GM21737 (cell line): Measurements from ENCODE around the gene MCF2L2.
"Not testable (repeated sequence)": the region's sequence is repeated elsewhere in the genome, so short reads cannot be mapped to it uniquely, and the experiment has no call there.

ENCODE experiments used
- ATAC-seq: cut with Tn5 transposase; IDR thresholded peaks from one replicate; pipeline ENCODE4 v1.9.1; 2021; ENCODE audit warnings: mild to moderate bottlenecking, moderate library complexity; ENCODE audit not compliant: unreplicated experiment

MCF2L2 gene

DNA sequence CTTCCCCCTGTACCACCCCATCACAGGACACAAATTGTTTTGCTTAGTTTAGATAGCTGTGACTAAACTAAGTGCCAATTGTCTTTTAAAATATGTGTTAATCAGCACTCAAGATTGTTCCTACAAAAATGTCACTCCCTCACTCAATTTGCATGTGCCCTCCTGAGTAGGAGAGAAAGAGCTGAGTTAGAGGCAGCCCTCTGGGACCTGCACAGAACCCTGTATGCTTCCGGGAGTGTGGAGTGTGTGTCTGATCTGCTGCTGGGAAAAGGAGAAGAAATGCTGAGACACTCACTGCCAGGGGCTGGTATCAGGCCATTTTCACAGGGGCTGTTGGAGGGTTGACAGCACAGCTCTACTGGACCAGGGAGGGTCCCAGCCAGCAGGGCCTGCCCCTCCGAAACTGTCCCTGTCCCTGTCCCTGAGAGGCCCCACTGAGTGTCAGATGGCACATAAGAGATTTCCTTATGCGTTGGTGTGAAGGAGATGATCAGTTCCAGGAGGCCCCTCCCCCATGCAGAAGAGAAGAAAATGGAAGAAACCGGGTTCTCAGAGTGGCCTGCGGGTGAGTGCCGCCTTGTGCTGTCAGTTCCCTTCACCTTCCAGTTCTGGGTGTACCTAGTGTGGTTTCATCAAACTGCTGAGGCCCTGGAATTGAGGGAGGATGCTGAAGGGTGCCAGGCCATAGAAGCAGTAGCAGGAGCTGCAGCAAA, 179.3 kb downstream of the MCF2L2 start:
- no peak for ATAC-seq

DNA sequence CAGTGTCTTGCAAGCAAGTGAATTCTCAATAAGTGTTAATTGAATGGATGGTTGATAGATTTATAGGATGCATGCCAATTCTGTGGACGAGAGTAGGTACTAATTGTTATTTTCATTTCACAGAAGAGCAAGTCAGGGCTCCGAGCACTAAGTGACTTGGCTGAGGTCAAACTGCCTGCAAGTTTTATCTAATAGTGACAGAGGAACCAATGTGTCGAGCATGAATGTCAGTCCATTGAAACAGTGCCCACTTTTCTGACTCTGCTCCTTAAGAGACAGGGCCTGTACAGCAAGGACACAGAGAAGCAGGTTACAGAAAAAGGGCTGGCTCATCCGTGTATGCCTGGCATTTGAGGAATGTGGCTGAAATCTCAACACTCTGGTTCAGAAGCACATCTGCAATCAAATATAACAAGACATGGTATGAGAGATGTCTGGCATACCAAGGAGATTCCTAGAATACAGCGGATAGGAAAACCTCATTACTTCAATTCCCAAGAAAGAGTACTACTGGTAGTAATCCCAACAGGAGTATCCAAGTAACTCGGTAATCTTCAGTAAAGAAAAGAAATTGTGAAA, 181.3 kb downstream of the MCF2L2 start:
- ATAC-seq = no peak

DNA sequence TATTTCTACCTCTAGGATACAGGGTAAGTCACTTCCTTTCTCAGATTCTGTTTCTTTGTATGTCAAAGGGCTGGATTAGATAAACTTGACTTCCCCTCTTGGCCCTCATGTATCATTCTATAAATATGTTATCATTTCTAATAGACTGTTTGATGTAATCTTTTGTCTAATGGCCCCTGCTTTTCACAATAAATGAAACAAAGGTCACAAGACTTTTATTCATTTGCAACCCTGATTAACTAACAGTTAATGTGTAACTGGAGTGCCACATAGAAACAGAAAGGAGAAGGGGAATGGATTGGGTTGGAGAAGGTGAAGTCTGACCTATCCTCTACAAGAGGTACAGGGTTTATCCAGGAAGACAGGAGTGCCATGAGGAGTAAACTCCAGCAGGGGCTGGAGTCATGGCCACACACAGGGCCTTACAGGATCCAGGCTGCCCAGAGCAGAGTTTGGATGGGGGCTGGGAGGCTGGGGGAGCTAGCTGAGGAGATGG, 183.4 kb downstream of the MCF2L2 start:
- ATAC-seq = no peak

DNA sequence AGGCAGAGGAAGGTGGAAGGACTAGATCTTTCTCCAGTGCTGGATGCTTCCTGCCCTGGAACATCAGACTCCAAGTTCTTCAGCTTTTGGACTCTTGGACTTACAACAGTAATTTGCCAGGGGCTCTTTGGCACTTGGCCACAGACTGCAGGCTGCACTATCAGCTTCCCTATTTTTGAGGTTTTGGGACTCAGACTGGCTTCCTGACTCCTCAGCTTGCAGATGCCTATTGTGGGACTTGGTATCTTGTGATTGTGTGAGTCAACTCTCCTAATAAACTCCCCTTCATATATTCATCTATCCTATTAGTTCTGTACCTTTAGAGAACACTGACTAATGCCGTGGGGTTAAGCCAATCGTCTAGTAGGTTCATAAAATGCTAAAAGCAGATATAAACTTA, 184.2 kb downstream of the MCF2L2 start:
- ATAC-seq = no peak

DNA sequence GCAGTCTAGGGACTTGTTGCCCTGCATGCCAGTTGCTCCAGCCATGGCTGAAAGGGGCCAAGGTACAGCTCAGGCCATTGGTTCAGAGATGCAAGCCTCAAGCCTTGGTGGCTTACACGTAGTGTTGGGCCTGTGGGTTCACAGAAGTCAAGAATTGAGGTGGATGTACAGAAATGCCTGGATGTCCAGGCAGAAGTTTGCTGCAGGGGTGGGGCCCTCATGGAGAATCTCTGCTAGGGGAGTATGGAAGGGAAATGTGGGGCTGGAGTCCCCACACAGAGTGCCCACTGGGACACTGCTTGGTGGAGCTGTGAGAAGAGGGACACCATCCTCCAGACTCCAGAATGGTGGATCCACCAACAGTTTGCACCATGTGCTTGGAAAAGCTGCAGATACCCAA, 186.0 kb downstream of the MCF2L2 start:
- ATAC-seq = no peak

DNA sequence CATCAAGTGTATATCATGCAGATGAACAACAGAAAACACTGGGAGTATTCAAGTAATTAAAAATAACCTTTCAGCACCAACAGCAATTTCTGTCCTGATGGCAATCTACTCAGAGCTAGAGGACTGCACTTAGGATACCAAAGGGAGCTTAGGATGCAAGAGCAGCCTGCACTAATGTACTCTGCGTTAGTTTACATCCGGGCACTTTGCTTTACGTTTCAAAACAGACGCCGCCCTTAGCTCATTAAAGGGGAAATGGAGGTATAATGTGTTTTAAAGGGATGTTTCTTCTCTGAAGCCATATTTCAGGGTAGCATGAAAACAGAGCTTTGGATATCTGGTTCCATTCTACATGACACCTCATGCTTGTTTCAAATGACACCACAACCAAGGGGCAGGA, 189.4 kb downstream of the MCF2L2 start:
- ATAC-seq = no peak

DNA sequence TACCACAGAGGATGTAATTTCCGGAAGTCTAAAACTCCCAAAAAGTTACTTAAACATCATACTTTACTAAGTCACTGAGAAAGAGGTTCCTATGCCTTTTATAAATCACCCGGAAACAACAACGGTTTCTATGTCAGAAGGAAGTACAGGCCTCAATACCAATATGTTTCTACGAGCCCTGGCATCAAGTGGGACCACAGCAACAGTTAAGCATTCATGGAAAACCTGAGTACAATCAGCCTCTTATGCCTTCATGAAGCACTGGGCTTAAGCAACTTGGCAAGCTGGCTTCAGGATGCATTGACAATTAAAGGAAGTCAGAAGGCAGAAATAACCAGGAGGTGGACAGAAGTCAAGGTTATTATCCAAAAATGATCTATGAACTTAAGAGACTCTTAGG, 194.5 kb downstream of the MCF2L2 start:
- no peak for ATAC-seq

DNA sequence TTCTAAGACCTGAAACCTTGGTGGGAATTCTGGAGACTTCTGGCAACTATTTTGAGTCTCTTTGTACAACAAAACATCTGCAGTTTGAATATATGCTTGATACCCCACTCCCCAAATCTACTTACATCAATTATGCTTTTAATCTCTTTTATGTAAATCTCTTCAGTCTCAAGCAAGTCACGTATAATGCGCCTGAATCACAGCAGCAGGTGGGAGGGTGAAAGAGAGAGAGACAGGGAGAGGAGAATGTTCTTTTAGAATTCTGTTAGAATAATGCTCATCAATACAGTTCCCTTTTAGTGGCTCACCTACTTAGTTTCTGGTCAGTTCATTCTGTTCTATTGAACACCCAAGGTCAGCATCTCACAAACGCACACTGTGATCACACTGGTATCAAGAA, 197.6 kb downstream of the MCF2L2 start:
- no peak for ATAC-seq

DNA sequence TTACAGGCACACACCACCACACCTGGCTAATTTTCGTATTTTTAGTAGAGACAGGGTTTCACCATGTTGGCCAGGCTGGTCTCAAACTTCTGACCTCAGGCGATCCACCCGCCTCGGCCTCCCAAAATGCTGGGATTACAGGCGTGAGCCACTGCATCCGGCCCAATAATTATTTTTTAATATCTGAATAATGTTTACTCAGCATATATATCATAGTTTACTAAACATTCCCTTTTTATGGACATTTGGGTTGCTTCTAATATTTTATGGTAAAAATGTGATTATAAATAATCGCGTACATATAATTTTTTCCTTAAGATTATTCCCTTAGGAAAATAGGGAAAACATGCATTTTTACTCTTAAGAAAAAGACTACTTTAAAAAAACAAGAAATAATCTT, 198.2 kb downstream of the MCF2L2 start:
- not testable (repeated sequence) for ATAC-seq

DNA sequence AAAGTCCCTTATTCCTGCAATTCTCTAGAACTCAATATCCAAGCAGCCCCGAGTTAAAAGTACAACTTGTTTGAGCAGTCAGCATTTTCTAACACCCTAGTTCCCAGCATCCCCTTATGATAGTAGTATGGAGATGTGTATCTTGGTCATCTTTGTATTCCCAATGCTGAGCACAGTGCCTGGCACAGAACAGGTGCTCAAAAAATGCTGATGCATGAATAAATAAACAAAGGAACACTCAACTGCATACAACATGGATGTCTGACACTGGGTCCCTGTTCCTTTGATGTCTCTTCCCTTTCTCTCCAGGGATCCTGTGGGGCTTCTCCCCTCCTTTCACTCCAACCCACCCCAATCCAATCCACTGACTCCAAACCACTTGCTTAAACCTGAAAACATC, 199.2 kb downstream of the MCF2L2 start:
- no peak for ATAC-seq

DNA sequence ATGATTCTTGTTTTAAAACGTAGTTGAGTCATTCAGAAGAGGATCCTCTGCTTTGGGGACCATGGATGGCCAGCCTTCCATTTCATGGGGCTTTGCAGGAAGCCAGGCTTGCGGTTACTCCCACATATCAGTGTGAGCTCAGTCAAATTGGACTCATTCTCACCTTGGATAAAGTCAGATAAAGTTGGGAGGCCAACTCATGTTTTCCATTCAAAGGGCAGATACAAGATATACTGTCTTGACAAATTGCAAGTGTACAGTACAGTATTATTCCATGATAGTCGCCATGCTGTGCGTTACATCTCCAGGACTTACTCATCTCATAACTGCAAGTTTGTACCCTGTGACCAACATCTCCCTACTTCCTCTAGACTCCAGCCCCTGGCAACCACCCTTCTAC, 200.8 kb downstream of the MCF2L2 start:
- no peak for ATAC-seq

DNA sequence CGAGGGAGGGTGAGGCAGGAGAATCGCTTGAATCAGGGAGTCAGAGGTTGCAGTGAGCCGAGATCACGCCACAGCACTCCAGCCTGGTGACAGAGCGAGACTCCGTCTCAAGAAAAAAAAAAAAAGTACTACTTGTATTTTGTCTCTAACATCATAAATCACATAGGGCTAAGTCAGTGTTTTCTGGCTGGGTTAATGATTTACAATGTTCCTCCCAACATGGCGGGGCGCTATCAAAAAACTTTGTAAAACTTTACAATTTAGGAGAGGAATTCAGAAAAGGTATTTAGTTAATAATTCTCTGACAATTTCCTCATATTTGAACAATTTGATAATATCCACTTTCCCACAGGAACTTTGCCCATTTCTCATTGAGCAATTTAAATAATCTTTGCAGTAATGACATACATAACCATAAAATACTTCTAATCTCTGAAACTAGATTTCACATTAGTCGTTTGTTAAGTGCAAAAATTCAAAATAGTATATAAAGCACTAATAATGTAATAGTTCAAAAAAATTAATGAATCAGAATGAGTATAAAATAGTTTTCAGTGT, 202.0 kb downstream of the MCF2L2 start:
- no peak for ATAC-seq

DNA sequence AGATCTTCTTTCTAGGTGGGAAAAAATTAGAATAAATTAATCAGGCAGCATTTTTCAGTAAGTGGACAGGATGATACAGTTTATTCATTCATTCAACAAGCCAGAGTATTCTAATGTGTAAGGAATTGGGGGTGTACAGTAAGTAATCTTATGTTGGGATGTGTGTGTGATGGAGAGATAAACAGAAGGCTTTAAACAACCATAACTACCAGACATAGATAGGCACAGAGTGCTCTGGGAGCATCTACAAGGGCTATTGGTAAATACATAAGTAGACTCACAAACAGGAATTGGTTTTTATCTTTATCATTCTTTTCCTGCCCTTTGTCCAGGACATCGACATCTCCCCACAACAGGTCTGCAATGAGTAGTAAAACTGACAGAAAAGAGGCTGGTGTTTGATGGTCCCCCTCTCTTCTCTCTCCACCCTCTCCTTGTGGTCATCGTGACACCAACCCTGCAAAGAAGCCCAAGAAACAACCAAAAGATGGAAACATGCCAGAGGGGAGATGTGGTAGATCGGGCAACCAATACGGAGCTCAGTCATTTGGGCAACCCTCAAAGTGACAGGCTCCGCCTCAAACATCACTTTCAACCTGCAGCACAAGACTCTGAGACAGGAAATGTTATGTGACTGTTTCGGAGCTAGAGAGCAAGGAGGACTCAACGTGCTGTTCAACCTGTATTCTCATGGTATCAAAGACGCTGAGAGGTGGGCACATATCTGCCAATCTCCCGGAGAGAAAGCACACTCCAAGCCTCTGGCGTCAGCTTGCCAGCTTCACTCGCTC, 204.0 kb downstream of the MCF2L2 start:
- no peak for ATAC-seq

DNA sequence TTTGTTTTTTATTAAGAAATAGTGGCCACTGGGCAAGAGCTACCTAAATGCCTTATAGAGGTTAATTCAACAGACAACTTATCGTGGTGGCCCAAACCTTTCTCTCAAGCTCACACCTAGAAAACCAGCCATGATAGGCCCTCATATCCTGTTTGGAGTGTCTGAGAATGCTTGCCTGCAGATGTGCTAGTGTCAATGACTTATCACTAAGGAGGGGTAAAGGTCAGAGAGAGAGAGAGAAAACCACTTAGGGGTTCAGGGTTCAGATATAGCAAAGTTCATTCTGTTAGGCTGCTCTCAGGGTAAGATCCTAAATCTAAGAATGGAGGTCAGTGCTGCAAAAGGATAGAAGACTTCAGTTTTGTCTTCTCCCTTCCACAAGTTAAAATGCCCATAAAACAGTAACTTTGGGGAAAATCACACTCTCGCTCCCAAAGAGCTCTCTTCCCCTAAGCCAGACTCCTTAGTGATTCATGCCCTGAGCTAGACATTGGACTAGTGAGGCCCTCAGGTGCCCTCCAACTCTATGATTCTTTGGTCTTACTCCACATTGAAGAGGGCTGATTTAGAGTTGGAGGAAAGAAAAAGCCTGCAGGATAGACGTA, 205.7 kb downstream of the MCF2L2 start:
- no peak for ATAC-seq

DNA sequence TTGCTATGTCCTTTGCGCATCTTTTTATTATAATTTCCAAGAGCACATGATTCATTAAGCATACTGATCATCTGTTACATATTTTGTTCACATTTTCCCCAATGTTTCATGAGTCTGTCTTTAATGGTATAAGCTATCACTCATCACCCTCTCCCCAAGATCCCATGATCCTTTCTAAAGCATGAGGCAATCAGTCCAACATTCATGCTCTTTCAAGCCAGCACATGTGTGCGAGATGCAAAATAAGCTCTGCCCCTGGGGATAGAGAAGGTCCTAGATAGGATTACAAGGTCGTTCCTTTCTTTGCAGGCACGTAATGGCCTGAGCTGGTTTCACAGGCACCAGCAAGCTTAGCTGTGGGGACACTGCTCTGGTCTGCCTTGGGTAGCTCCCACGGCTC, 207.6 kb downstream of the MCF2L2 start:
- ATAC-seq = no peak

DNA sequence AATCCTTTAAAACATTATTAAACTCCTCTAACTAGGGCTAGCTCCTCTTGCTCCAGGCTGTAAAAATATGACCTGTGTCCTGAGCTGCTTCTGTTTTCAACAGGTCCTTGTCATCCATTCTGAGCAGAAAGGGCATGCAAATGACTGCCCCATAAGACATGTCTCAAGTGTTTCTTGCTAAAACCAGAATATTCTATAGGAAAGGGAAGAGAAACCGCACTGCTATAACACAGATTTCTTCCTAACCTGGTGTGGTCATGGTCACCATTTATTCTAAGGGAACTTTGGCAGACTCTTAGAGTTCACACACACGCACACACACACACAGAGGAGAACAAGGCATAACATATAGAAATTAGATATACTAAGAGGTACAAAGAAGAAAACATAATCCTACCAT, 209.6 kb downstream of the MCF2L2 start:
- no peak for ATAC-seq

DNA sequence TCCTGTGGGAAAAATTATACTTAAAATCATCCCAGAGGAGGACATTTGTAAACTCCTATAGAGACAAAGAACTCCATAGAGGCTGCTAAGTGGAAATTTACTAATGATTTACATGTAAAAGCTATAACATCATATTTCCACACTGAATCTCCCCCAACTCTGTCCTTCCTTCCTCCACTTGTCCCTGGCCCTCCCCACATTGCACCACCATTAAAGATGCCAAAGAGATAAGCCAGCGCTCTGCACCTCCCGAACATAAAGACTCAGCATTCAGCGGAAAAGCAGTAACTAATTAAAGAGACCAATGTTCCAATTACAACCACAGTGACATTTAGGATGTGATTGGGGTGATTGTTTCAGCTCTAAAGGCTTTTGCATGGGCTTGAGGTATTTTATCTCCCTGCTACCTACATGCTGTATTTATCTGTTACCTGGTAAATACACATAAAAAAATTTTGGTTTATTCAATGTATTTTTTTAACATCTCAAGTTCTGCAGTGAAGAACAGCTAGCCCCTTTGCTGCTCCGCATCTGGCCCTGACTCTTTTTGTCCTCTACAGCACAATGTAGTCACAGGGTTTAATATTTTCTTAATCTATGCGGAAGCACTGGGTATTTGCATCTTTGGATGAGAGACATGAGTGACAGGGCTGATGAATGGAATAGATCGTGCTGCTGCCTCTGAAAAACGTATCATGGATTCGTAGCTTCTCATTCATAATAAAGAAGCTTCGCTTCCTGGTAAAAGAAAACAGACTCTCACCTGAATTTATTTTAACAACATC, 210.7 kb downstream of the MCF2L2 start:
- no peak for ATAC-seq

DNA sequence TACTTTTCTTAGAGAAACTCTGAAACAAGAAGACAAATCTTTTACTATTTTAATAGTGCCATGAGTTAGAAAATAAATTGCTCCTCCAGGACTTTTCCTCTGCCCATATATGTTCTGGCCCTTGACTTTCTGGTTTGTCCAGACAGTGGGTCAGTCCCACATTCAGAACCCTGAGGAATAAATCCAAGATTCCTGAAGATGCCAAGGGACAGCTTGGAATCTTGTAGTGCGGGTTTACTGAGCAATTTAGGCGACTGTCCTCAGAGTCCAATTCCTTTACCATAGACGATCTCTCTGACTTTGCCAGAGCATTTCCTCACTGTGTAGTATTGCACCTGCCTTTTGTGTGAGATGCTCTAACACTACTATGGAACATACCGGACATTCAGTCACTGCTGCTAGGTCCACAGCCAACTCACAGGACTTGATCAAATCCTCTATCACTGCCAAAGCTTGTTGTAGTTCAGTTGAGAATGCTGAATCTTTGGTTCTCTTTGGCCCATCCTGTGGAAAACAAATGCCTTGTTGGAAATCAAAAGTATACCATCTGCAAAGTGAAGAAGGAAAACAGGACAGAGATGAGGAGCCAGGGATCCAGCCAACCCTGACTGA, 212.7 kb downstream of the MCF2L2 start:
- no peak for ATAC-seq

DNA sequence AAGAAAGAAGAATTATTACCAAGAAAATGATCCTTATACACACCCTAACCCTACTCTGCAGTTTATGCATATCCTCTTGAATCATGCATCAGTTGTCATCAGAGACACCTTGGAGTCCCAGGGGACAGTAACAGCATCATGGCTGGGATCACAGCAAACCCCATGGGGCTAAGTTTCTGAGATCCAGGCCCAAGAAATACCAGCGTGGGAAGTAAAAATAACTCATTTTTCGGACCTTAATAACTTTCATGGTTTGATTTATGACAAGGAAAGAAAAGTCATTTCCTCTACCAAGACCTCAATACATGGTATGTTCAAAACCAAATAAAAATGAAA, 214.2 kb downstream of the MCF2L2 start:
- ATAC-seq = no peak
